Inferior parietal cortex (tissue), 1 donor: ENCODE results near the gene SLC26A9.
"Not testable (repeated sequence)": the region's sequence is repeated elsewhere in the genome, so short reads cannot be mapped to it uniquely, and the experiment has no call there.

Experiments used
- DNase-seq: peaks from one replicate; pipeline ENCODE4 v3.0.0-alpha.2; 2016; ENCODE audit errors: extremely low spot score

Gene SLC26A9

GRCh38 chr1:205925736-205926135 lies 17.5 kb downstream of the SLC26A9 start:
- no peak for DNase-seq

- DNase-seq, result no peak
These were observed 18.8 kb downstream of the SLC26A9 start for GRCh38 chr1:205924460-205924790.

DNA sequence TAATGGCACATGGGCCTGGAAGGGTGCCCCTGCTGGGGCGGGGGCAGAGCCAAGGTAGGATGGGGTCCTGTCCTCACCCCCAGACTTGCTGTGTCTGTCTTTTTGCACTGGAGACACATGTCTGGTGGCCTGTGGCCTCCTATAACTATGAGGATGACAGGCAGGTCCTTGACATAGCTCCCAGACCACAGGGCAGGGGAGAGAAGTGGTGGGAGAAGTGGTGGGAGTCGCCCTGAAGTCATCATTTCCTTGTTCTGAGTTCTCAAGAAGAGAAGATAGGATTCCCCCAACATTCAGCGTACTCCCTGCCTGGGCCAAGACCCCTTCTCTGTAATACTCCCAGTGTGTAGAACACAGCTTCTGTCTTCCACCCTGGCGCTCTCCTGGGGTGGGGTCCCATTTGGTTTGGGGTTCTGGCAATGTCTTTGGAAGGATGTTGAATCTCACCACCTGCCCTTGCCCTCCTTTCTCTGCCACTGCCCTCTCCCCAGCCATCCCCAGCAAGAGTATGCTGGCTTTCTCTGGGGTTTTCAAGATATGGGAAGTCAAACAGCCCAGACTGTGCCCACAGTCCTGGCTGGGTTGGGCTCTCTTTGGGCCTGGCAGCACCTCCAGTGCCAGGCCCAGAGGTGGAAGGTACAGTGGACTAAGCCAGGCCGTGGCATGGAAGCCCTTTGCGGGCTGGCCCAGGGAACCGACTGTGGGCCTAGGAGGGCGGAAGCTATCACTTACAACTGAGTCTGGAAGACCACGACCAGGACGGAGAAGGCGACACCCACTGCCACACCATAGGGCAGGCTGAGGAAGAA lies 19.4 kb downstream of the SLC26A9 start:
- no peak for DNase-seq

DNA sequence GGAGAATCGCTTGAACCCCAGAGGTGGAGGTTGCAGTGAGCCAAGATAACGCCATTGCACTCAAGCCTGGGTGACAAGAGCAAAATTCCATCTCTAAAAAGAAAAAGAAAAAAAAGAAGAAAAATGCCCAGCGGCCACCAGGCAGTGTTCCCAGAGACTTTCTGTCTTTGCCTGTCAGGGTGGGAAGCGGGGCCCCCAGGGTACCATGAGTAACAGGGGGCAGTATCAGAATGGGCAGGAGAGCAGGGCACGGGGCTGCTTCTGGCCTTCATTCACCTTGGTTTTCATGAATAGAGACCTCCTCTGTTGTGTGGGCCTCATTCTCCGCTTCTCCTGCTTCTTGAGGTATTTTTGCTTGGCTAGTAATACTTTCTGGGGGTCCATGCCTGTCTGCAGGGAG lies 20.4 kb downstream of the SLC26A9 start:
- DNase-seq, result no peak

- no peak for DNase-seq
These were observed 20.9 kb downstream of the SLC26A9 start for GRCh38 chr1:205922314-205922713.

DNA sequence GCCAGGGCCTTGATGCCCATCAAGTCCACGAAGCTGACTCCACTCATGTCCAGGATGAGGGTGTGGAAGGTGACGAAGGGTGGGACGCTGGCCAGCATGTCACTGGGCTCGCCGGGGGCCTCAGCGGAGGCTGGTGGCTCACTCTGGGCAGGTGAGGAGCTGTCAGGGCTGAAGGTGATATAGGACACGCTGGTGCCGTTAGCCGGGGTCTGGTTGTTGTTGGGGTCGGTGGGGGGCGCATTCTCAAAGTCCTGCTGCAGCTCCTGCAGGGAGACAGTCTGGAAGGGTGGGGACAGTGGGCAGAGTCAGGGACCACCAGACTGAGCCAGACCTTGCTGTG lies 21.7 kb downstream of the SLC26A9 start:
- DNase-seq, result no peak

GRCh38 chr1:205920861-205921569 lies 22.2 kb downstream of the SLC26A9 start:
- DNase-seq, result no peak

GRCh38 chr1:205920159-205920558 lies 23.1 kb downstream of the SLC26A9 start:
- DNase-seq, result no peak

DNA sequence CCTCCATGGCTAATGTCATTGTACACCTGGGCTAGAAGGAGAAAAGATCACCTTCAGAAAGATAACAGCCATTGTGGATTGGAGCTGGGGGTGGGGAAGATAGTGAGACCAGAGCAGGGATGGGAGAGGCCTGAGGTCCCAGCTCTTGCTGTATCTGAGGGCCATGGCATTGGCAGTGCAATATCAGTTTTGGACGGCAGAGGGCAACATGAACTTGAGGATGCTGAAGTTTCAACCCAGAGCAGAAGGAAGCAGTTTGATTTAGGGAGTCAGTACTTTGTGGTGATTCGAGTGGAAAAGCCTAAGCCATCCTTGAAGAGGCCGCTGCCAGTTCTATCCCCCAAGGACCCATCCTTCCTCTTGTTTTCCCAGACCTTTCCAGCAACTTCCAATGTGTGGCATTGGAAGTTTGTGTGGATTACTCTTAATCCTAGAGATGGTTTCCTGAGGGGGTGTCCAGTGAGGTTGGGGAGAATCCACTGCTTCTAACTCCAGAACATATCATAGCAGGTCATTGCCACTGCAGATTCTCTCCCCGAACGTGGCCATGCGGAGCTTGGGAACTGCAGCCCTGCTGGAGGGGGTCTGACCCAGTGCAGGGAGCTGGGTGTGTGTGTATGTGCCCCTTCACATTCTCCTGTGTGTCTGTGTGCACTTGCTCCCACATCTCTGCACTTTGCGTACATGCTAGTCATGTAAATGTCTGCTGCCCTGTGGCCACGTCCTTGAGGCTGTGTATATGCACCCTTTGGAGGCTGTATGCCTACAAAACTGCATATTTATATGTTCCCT lies 24.1 kb downstream of the SLC26A9 start:
- peak; percentile 94 for DNase-seq

GRCh38 chr1:205917466-205918238 lies 25.6 kb downstream of the SLC26A9 start:
- DNase-seq, result no peak

- no peak for DNase-seq
These were observed 26.7 kb downstream of the SLC26A9 start for GRCh38 chr1:205916541-205916940.

DNA sequence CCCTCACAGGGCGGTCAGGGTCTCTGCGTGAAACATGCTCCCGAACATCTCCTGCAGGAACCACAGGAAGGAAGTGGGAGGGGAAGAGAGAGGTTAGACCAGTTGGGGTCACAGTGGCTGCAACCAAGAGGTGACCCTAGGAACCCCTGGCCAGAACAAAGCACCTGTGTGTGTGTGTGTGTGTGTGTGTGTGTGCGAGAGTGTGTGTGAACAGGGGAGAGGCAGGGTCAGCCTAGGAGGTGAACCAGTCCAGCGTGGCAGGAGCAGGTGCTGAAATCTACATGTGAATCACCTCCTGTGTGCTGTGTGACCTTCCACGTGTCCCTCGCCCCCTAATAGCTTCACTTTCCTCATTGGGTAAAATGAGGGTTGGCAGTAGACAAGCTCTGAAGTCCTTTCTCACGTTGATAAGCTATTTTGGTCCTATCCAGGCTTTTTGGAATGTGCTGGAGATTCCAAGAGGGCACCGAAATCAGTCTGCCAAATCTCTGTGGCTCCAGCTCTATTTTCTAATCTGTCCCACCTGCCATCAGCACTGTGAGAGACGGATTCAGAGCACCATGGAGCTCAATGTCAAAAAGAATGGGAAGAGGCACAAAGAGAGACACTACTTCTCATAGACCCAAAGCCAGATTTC lies 27.8 kb downstream of the SLC26A9 start:
- no peak for DNase-seq

GRCh38 chr1:205914730-205915129 lies 28.5 kb downstream of the SLC26A9 start:
- DNase-seq, result no peak

DNA sequence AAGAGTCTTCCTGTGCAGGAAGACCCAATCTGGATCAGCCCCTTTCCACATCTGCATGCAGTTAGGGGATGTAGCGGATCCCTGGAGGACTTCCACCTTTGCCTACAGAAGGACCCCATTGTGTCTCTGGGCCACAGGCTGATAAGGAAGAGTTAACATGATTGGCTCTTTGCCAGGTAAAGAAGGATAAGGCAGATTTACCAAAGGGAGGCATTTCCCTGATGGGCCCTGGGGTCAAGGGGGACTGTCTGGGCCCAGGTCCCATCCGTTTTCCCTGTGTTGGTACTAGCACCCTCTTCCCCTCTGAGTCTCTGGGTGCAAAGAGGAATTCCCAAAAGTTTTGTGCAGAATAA lies 29.1 kb downstream of the SLC26A9 start:
- DNase-seq, result no peak

- no peak for DNase-seq
These were observed 29.7 kb downstream of the SLC26A9 start for GRCh38 chr1:205913451-205914154.

DNA sequence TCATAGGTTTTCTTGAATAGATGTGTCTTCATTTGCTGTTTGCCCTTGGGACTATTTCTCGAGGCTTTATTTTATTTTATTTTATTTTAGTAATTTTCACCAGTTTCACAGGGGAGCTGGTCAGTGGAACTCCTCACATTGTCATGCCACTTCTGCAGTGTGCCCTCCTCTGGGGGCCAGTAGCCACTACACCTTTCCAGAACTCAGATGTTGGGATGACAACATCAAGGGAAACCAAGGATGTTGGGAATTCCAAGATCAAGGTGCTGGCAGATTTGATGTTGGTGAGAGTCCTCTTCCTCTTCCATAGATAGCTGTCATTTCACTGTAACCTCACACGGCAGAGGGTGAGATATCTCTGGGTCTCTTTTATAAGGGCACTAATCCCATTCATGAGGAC lies 35.5 kb downstream of the SLC26A9 start:
- no peak for DNase-seq

DNA sequence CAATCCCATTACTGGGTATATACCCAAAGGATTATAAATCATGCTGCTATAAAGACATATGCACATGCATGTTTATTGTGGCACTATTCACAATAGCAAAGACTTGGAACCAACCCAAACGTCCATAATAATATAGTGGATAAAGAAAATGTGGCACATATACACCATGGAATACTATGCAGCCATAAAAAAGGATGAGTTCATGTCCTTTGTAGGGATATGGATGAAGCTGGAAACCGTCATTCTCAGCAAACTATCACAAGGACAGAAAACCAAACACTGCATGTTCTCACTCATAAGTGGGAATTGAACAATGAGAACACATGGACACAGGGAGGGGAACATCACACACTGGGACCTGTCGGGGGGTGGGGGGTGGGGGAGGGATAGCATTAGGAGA lies 38.2 kb downstream of the SLC26A9 start:
- not testable (repeated sequence) for DNase-seq

- no peak for DNase-seq
These were observed 46.9 kb downstream of the SLC26A9 start for GRCh38 chr1:205896351-205896750.

GRCh38 chr1:205894119-205894518 lies 49.1 kb downstream of the SLC26A9 start:
- DNase-seq, result not testable (repeated sequence)

- DNase-seq, result not testable (repeated sequence)
These were observed 51.1 kb downstream of the SLC26A9 start for GRCh38 chr1:205892175-205892574.

DNA sequence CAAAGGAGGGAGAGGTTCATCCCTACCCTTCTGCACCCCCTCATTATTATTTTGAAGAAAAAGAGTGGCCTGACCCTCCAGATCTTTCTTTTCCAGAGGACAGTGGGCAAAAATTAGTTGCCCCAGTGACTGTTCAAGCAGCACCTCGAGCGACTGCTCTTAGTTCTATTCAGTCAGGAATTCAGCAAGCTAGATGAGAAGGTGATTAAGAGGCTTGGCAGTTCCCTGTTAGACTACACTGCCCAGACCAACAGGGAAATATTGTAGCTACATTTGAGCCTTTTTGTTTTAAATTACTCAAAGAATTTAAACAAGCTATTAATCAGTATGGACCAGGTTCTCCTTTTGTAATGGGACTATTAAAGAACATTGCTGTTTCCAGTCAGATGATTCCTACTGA lies 51.8 kb downstream of the SLC26A9 start:
- not testable (repeated sequence) for DNase-seq
